HG02981 (cell line): Measurements from ENCODE around the gene CRELD1.
"Not testable (repeated sequence)": the region's sequence is repeated elsewhere in the genome, so short reads cannot be mapped to it uniquely, and the experiment has no call there.

Source experiments
- ATAC-seq: cut with Tn5 transposase; IDR thresholded peaks from one replicate; pipeline ENCODE4 v1.9.1; 2021; ENCODE audit warnings: mild to moderate bottlenecking, moderate library complexity; ENCODE audit not compliant: unreplicated experiment

The CRELD1 gene

DNA sequence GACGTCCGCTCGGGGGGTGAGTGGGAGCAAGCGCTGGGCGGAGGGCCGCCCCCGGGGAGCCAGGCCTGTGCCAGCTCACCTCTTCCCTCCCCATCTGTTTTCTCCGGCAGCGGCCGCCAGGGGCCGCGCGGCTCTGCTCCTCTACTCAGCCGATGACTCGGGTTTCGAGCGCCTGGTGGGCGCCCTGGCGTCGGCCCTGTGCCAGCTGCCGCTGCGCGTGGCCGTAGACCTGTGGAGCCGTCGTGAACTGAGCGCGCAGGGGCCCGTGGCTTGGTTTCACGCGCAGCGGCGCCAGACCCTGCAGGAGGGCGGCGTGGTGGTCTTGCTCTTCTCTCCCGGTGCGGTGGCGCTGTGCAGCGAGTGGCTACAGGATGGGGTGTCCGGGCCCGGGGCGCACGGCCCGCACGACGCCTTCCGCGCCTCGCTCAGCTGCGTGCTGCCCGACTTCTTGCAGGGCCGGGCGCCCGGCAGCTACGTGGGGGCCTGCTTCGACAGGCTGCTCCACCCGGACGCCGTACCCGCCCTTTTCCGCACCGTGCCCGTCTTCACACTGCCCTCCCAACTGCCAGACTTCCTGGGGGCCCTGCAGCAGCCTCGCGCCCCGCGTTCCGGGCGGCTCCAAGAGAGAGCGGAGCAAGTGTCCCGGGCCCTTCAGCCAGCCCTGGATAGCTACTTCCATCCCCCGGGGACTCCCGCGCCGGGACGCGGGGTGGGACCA is 632 bp upstream of the CRELD1 start:
- ATAC-seq: peak; percentile 67

DNA sequence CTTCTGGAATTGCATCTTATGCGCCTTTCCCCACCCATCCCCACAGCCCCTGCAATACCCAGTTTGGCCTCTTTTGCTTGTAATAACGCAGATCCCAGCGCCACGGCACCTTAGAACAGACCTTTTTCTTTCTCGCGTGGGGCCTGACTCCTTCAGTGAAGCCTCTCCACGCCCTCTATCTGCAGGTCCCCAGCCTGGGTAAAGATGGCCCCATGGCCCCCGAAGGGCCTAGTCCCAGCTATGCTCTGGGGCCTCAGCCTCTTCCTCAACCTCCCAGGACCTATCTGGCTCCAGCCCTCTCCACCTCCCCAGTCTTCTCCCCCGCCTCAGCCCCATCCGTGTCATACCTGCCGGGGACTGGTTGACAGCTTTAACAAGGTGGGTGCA is 594 bp downstream of the CRELD1 start:
- no peak for ATAC-seq

DNA sequence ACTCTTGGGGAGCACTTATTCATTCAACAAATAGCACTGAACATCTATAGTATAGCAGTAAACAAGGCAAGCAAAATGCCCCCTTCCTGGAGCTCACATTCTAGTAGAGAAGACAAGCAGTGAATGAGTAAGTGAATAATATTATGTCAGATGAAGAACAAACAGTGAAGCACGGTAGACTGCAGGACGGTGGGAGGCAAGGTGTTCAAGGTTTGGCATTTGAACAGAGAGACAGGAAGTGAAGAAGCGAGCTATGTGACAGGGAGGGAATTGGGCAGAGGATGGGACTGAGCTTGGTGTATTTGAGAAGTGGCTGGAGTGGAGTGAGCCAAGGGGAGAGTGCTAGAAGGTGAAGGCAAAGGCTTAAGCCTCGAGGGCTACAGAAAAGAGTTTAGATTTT is 1.4 kb downstream of the CRELD1 start:
- no peak for ATAC-seq

GRCh38 chr3:9935966-9936510 is 2.4 kb downstream of the CRELD1 start:
- ATAC-seq: no peak

DNA sequence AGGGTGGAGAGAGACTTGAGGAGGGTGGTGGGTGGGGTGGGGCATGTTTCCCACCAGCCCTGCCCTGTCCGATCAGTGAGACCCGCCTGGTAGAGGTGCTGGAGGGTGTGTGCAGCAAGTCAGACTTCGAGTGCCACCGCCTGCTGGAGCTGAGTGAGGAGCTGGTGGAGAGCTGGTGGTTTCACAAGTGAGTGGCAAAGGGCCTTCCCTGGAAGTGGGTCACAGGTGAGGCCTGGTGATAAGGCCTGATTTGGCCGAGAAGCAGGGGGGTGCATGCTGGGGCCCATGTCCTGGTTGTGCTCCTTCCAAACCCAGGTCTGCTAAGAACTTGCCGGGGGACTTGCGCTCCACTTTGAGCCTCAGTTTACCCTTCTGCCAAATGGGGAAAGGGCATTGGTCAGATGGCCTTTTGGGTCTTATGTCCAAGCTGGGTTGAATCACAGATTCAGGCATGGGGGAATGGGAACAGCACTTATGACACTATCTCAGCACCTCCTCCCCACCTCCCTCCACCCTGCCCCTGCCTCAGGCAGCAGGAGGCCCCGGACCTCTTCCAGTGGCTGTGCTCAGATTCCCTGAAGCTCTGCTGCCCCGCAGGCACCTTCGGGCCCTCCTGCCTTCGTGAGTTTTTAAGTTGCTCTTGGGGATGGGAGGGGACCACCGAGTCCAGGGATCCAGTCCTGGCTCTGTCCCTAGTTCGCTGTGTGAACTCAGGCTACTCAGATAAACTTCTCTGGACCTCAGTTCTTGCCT is 4.0 kb downstream of the CRELD1 start:
- ATAC-seq: no peak

- ATAC-seq: no peak
Observed at GRCh38 chr3:9938966-9939365, 5.3 kb downstream of the CRELD1 start.

DNA sequence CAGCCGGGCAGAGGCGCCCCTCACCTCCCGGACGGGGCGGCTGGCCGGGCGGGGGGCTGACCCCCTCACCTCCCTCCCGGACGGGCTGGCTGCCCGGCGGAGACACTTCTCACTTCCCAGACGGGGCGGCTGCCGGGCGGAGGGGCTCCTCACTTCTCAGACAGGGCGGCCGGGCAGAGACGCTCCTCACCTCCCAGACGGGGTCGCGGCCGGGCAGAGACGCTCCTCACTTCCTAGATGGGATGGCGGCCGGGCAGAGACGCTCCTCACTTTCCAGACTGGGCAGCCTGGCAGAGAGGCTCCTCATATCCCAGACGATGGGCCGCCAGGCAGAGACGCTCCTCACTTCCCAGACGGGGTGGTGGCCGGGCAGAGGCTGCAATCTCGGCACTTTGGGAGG is 6.3 kb downstream of the CRELD1 start:
- ATAC-seq: not testable (repeated sequence)

GRCh38 chr3:9940746-9941145 is 7.1 kb downstream of the CRELD1 start:
- no peak for ATAC-seq

DNA sequence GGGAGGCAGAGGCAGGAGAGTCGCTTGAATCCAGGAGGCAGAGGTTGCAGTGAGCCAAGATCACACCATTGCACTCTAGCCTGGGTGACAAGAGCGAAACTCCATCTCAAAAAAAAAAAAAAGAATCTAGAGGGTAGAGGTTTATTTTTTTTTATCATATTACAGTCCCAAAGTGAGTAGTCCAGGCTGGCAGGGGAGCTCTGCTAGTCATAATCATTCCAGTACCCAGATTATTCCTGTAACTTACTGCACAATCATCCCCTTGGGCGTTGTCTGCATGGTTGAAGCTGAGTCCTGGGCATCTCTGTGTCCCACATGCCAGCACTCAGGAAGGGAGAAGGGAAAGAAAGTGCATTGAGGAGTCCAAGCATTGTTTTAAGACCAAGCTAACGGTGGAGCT is 8.5 kb downstream of the CRELD1 start:
- ATAC-seq: no peak

DNA sequence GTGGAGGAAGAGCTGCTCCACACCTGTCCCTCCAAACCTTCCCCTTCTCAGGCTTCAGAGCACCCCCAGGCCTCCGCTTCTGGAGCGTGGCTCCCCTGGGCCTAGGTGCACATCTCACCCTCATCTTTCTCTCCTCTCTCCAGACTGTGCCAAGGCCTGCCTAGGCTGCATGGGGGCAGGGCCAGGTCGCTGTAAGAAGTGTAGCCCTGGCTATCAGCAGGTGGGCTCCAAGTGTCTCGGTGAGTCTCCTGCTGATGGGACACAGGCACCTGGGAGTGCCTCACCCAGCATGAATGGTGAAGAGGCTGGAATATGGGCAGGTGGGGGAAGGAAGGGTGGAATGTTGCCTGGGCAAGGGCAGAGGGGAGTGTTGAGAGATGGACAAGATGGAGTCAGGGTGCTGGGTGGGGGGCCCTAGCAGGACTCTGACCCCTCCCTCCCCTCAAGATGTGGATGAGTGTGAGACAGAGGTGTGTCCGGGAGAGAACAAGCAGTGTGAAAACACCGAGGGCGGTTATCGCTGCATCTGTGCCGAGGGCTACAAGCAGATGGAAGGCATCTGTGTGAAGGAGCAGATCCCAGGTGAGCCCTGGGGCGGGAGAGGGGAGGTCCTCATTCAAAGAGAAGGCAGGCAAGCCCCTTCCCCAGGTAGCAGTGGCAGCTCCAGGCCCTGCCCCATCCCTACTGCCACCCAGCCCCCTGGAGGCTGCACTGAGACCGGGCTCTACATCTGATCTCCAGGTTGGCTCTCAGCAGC is 9.5 kb downstream of the CRELD1 start:
- ATAC-seq: no peak

GRCh38 chr3:9944271-9944670 is 10.6 kb downstream of the CRELD1 start:
- ATAC-seq: no peak

DNA sequence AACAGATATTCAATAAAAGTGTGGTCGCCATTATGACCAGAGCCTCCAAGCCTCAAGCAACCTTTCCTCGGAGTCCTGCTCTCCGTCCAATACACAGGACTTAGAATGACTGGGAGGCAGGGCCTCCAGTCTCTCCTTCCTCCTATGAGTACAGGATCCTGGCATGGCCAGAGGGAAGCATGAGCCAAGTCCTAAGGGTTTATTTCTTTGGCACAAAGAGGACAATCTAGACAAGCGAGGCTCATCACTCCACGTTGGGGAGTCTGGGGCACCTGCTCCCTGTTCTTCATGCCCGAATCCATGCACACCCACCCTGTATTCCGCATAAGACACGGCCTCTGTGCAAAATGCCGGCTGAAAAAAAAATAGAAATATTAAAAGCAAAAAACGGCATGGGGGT is 11.7 kb downstream of the CRELD1 start:
- ATAC-seq: no peak

DNA sequence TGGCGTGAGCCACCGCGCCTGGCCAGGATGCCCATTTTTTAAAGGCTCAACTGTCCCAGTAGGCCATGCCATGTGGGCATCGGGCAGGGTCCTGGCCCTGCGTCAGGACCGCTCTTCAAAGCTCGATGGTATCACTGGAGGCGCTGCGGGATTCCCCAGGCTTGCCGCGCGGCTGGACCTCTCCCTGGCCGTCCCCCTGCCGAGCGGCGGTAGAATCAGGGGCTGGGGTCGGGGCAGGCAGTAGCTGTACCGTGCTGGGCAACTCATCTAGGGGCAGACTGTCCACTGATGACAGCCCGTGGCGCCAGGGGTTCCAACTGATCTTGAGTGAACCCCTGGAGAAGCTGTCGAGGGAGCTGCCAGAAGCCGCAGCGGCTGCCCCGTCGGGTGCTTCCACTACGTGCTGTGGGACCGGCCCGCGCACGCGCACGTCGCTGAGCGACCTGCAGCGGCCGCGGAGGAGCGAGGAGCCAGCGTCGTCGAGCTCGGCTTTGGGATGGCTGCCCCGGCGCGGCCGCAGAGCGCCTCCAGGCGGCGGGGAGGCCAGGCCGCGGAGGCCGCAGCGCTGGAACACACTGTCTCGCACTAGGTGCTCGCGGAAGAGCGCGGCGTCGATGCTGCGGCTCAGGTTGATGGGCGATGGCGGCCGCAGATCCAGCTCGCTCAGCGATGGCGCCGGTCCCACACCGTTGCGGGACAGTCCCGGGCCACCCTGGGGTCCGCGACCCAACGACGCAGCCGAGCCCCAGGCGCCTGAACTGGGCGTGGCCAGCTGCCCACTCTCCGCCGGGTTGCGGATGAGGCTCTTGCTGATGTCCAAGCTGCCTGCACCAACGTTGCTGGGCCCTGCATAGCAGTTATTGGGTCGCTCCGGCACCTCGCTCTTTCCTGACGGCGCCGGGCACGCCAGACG is 12.7 kb downstream of the CRELD1 start:
- ATAC-seq: peak; percentile 69

GRCh38 chr3:9947025-9947995 is 13.7 kb downstream of the CRELD1 start:
- ATAC-seq: no peak

DNA sequence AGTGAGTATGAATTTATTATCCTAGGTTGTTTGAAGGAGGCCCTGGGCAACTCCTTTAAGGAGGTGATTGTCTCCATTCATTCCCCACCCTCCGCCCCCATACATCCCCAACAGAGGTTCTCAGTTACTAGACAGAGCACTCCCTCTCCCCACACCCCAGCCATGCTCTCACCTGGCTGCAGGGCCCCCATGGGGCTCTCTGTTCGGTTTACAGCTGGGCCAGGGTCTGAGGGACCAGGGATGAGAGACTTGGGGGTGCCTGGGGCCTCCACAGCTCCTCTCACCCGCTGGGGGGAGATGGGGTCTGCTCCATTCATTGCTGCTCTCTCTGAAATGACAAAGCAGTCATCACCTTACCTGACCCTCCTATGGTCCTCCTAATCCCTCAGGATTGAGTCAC is 15.0 kb downstream of the CRELD1 start:
- ATAC-seq: no peak

- no peak for ATAC-seq
Observed at GRCh38 chr3:9949115-9949514, 15.5 kb downstream of the CRELD1 start.

GRCh38 chr3:9949626-9950025 is 16.0 kb downstream of the CRELD1 start:
- ATAC-seq: no peak

DNA sequence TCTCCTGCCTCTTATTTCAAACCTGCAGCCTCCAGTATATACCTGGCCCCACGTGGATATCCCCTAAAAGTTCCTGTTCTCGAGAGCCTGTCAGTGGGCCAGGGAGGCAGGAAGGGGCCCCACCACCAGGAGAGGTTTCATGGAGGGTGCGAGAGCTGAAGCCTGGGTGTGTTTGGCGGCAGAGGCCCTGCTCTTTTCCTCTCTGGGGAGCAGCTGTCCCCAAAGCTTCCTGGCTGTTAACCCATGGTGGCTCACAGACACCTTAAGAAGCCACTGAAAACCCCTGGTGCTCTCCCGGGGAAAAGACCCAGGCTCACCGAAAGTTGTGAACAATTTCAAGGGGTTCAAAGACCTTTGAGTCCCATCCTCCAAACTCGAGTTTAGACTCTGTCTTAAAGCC is 17.5 kb downstream of the CRELD1 start:
- ATAC-seq: no peak

- no peak for ATAC-seq
Observed at GRCh38 chr3:9951598-9951961, 17.9 kb downstream of the CRELD1 start.
